ENCODE measurements around the gene RABGAP1L.

GRCh38 chr1:174753131-174753530 lies 593.8 kb downstream of the RABGAP1L start:
- TF ChIP-seq BHLHE40 (IDR thresholded peaks at IDR 0.05; ENCODE audit: low read depth, low read length) (no peak), POLR2A (IDR thresholded peaks at IDR 0.05; ENCODE audit: low read depth, low read length) (no peak), CTCF (conservative IDR thresholded peaks at IDR 0.05; ENCODE audit: low read depth, low read length) (no peak), MAZ (IDR thresholded peaks at IDR 0.05; ENCODE audit: borderline replicate concordance, low read depth, low read length) (no peak), USF2 (IDR thresholded peaks at IDR 0.05; ENCODE audit: low read depth, low read length) (no peak), CEBPB (IDR thresholded peaks at IDR 0.05; ENCODE audit: low read depth, low read length) (no peak), SMC3 (IDR thresholded peaks at IDR 0.05; ENCODE audit: low read depth, low read length) (no peak), RFX5 (IDR thresholded peaks at IDR 0.05; ENCODE audit: low read depth, low read length) (no peak), RAD21 (IDR thresholded peaks at IDR 0.05; ENCODE audit: low read length) (no peak), NFE2L2 (IDR thresholded peaks at IDR 0.05; ENCODE audit: low read depth, low read length) (no peak), MAFK (IDR thresholded peaks at IDR 0.05; ENCODE audit: low read depth, low read length) (no peak), CHD1 (IDR thresholded peaks at IDR 0.05; ENCODE audit: low read depth, low read length) (no peak)
